Loucy (cell line): ENCODE data around the gene SYMPK.

Source experiments
- H2AFZ ChIP-seq: fragments of 200-600 bp; sonication (generic); 2 replicates; pipeline ENCODE4 v1.6.0; 2016; ENCODE audit warnings: antibody characterized with exemption, mild to moderate bottlenecking, low read length, moderate library complexity
- H3F3A ChIP-seq: fragments of 200-600 bp; 2 replicates; pipeline ENCODE4 v1.6.0; 2016; ENCODE audit warnings: antibody characterized with exemption, low read depth, mild to moderate bottlenecking
- H3K27me3 ChIP-seq: fragments of 200-600 bp; sonication (generic); 2 replicates; pipeline ENCODE4 v1.6.1; 2014; ENCODE audit warnings: low read length, mild to moderate bottlenecking; ENCODE audit not compliant: insufficient read depth, poor library complexity, severe bottlenecking
- H3K36me3 ChIP-seq: fragments of 200-600 bp; sonication (generic); 2 replicates; pipeline ENCODE4 v1.6.1; 2016; ENCODE audit warnings: low read length; ENCODE audit not compliant: insufficient read depth
- H3K4me1 ChIP-seq: fragments of 200-600 bp; sonication (generic); 2 replicates; pipeline ENCODE4 v1.5.1; 2014; ENCODE audit warnings: low read length, mild to moderate bottlenecking; ENCODE audit not compliant: insufficient read depth, poor library complexity, severe bottlenecking
- H3K4me2 ChIP-seq: fragments of 200-600 bp; sonication (generic); 2 replicates; pipeline ENCODE4 v1.6.0; 2014; ENCODE audit warnings: antibody characterized with exemption, low read length, low read depth, mild to moderate bottlenecking; ENCODE audit not compliant: poor library complexity, severe bottlenecking
- H3K4me3 ChIP-seq: fragments of 200-600 bp; sonication (generic); 2 replicates; pipeline ENCODE4 v1.5.1; 2014; ENCODE audit warnings: low read length, mild to moderate bottlenecking, mixed read lengths; ENCODE audit not compliant: poor library complexity, severe bottlenecking
- H3K79me2 ChIP-seq: fragments of 200-600 bp; sonication (generic); 2 replicates; pipeline ENCODE4 v1.6.1; 2014; ENCODE audit warnings: low read length; ENCODE audit not compliant: insufficient read depth
- H3K9ac ChIP-seq: fragments of 200-600 bp; sonication (generic); 2 replicates; pipeline ENCODE4 v1.6.0; 2014; ENCODE audit warnings: mild to moderate bottlenecking, low read depth, low read length, moderate library complexity; ENCODE audit not compliant: poor library complexity, severe bottlenecking
- H3K9me2 ChIP-seq: fragments of 200-600 bp; sonication (generic); replicated peaks from 2 replicates; pipeline ENCODE4 v1.6.1; 2016; ENCODE audit warnings: low read depth, low read length, mixed read lengths
- H3K9me3 ChIP-seq: fragments of 200-600 bp; sonication (generic); 2 replicates; pipeline ENCODE4 v1.6.1; 2014; ENCODE audit warnings: mild to moderate bottlenecking, antibody characterized with exemption, low read length, low read depth; ENCODE audit not compliant: insufficient read depth
- H4K20me1 ChIP-seq: fragments of 200-600 bp; sonication (generic); 2 replicates; pipeline ENCODE4 v1.6.0; 2014; ENCODE audit warnings: antibody characterized with exemption, low read length, mild to moderate bottlenecking; ENCODE audit not compliant: insufficient read depth, poor library complexity, severe bottlenecking
- CTCF ChIP-seq: fragments of 200-600 bp; sonication (generic); conservative IDR thresholded peaks from 2 replicates; pipeline ENCODE4 v1.5.1; 2014; ENCODE audit warnings: mild to moderate bottlenecking, antibody characterized with exemption, low read length
- EZH2phosphoT487 ChIP-seq: fragments of 200-600 bp; IDR thresholded peaks from 2 replicates; pipeline ENCODE4 v1.6.1; 2018; ENCODE audit warnings: antibody characterized with exemption, mild to moderate bottlenecking, moderate library complexity, borderline replicate concordance

SYMPK gene

DNA sequence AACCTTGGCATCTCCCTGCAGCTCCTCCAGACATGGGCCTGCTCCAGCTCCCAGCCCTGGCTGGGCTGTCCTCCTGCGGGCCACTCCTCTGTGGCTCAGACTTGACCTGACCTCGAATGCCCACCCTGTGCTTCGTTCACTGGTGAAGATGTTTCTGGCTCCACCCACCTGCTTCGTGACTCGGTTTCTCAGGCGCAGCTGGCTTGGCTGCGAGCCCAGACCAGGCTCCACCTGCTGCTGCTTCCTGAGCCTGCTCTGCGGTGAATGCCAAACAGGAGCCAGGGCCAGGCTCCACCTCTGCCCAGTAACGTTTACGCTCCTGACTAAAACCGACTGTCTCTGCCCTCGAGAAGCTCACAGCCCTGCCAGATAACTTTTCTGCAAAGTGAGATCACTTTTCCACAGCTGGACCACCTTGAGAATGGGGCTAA is 38.9 kb downstream of the SYMPK start:
- no peak overlapping the region for H2AFZ ChIP-seq
- H3F3A ChIP-seq = no peaks in the 10 kb centered on the region
- no peak overlapping the region for H3K9ac ChIP-seq
- H3K36me3 ChIP-seq = peaks cover 67% of the 10 kb centered on the region; the same call in 1 of the 2 replicates
- H3K9me3 ChIP-seq = no peaks in the 10 kb centered on the region
- no peaks in the 10 kb centered on the region for H3K4me1 ChIP-seq
- no peak for TF ChIP-seq EZH2phosphoT487
- TF ChIP-seq CTCF = no peak
- H3K79me2 ChIP-seq = no peaks in the 10 kb centered on the region
- no peaks in the 10 kb centered on the region for H3K27me3 ChIP-seq
- peaks cover 2% of the 10 kb centered on the region for H4K20me1 ChIP-seq
- H3K4me3 ChIP-seq = no peak overlapping the region
- no peaks in the 10 kb centered on the region for H3K9me2 ChIP-seq
- no peak overlapping the region for H3K4me2 ChIP-seq

GRCh38 chr19:45823182-45823581 is 39.8 kb downstream of the SYMPK start:
- Histone ChIP-seq H3K36me3 (peaks cover 58% of the 10 kb centered on the region; the same call in 1 of the 2 replicates), H3F3A (no peaks in the 10 kb centered on the region), H3K9ac (no peak overlapping the region), H3K79me2 (no peaks in the 10 kb centered on the region), H3K4me1 (no peaks in the 10 kb centered on the region), H3K27me3 (no peaks in the 10 kb centered on the region), H3K4me3 (no peak overlapping the region), H3K9me2 (no peaks in the 10 kb centered on the region), H4K20me1 (peaks cover 2% of the 10 kb centered on the region), H3K4me2 (no peak overlapping the region), H2AFZ (no peak overlapping the region), H3K9me3 (no peaks in the 10 kb centered on the region)
- TF ChIP-seq EZH2phosphoT487 (no peak), CTCF (no peak)

GRCh38 chr19:45822716-45823115 is 40.2 kb downstream of the SYMPK start:
- Histone ChIP-seq H2AFZ (no peak overlapping the region), H3K27me3 (no peaks in the 10 kb centered on the region), H4K20me1 (peaks cover 2% of the 10 kb centered on the region), H3K9me3 (no peaks in the 10 kb centered on the region), H3K79me2 (no peaks in the 10 kb centered on the region), H3K4me1 (no peaks in the 10 kb centered on the region), H3K4me3 (no peak overlapping the region), H3K9ac (no peak overlapping the region), H3F3A (no peaks in the 10 kb centered on the region), H3K4me2 (no peak overlapping the region), H3K9me2 (no peaks in the 10 kb centered on the region), H3K36me3 (peaks cover 54% of the 10 kb centered on the region; the same call in 1 of the 2 replicates)
- TF ChIP-seq EZH2phosphoT487 (no peak), CTCF (no peak)
